ENCODE data around the gene RERG.

- TF ChIP-seq CTCF (conservative IDR thresholded peaks at IDR 0.05; ENCODE audit: low read depth in 2 of 2): no peak
- TF ChIP-seq STAT1 (IDR thresholded peaks at IDR 0.05; ENCODE audit: unreplicated experiment): no peak
- no peak for TF ChIP-seq POLR2AphosphoS5 (IDR thresholded peaks at IDR 0.05; ENCODE audit: low read depth)
- no peak for TF ChIP-seq REST (IDR thresholded peaks at IDR 0.05; ENCODE audit: unreplicated experiment)
- TF ChIP-seq EZH2phosphoT487 (IDR thresholded peaks at IDR 0.05; ENCODE audit: unreplicated experiment): no peak
- no peak for TF ChIP-seq ETS1 (IDR thresholded peaks at IDR 0.05)
- TF ChIP-seq JUNB (IDR thresholded peaks at IDR 0.05; ENCODE audit: unreplicated experiment): no peak
Measured at GRCh38 chr12:15179672-15180071, 41.5 kb downstream of the RERG start.
